MM.1S (cell line): ENCODE measurements around the gene MYLK4.

Experiments used
- DNase-seq: peaks from one replicate; pipeline ENCODE4 v3.0.0-alpha.2; 2015
- H2AFZ ChIP-seq: fragments of 300-600 bp; sonication (generic); 2 replicates; pipeline ENCODE4 v1.6.0; 2016; ENCODE audit warnings: antibody characterized with exemption, low read length
- H3F3A ChIP-seq: fragments of 300-600 bp; sonication (generic); 2 replicates; pipeline ENCODE4 v1.6.1; 2016; ENCODE audit warnings: mild to moderate bottlenecking, antibody characterized with exemption, low read length, moderate library complexity, mixed read lengths; ENCODE audit not compliant: insufficient read depth
- H3K27ac ChIP-seq: fragments of 300-600 bp; sonication (generic); 2 replicates; pipeline ENCODE4 v1.5.1; 2016; ENCODE audit warnings: mild to moderate bottlenecking, low read length
- H3K27me3 ChIP-seq: fragments of 300-600 bp; sonication (generic); replicated peaks from 2 replicates; pipeline ENCODE4 v1.6.0; 2016; ENCODE audit warnings: low read length; ENCODE audit not compliant: insufficient read depth
- H3K36me3 ChIP-seq: fragments of 300-600 bp; sonication (generic); replicated peaks from 2 replicates; pipeline ENCODE4 v1.6.1; 2016; ENCODE audit warnings: mild to moderate bottlenecking, low read length, mixed read lengths; ENCODE audit not compliant: insufficient read depth
- H3K4me1 ChIP-seq: fragments of 300-600 bp; sonication (generic); 2 replicates; pipeline ENCODE4 v1.6.1; 2016; ENCODE audit warnings: low read length, mixed read lengths
- H3K4me2 ChIP-seq: fragments of 300-600 bp; sonication (generic); 2 replicates; pipeline ENCODE4 v1.6.0; 2016; ENCODE audit warnings: low read depth, low read length
- H3K4me3 ChIP-seq: fragments of 300-600 bp; sonication (generic); 2 replicates; pipeline ENCODE4 v1.5.1; 2016; ENCODE audit warnings: low read length, mixed read lengths
- H3K79me2 ChIP-seq: fragments of 300-600 bp; sonication (generic); 2 replicates; pipeline ENCODE4 v1.6.1; 2016; ENCODE audit warnings: mixed run types, low read length, mixed read lengths
- H3K9ac ChIP-seq: fragments of 300-600 bp; sonication (generic); 2 replicates; pipeline ENCODE4 v1.6.1; 2016; ENCODE audit warnings: low read length, mixed read lengths
- H3K9me2 ChIP-seq: fragments of 300-600 bp; sonication (generic); replicated peaks from 2 replicates; pipeline ENCODE4 v1.6.1; 2016; ENCODE audit warnings: mild to moderate bottlenecking, low read length, mixed read lengths; ENCODE audit not compliant: insufficient read depth
- H3K9me3 ChIP-seq: fragments of 300-600 bp; sonication (generic); replicated peaks from 2 replicates; pipeline ENCODE4 v1.6.1; 2016; ENCODE audit warnings: mild to moderate bottlenecking, low read length, mixed read lengths; ENCODE audit not compliant: insufficient read depth
- H4K20me1 ChIP-seq: fragments of 300-600 bp; sonication (generic); 2 replicates; pipeline ENCODE4 v1.6.1; 2016; ENCODE audit warnings: mild to moderate bottlenecking, low read length, moderate library complexity, mixed read lengths; ENCODE audit not compliant: insufficient read depth
- EZH2 ChIP-seq: fragments of 300-600 bp; sonication (generic); optimal IDR thresholded peaks from 2 replicates; pipeline ENCODE3; 2017; ENCODE audit warnings: low read depth, mild to moderate bottlenecking, antibody characterized with exemption, low read length, mixed read lengths
- EZH2phosphoT487 ChIP-seq: fragments of 300-600 bp; sonication (generic); IDR thresholded peaks from 2 replicates; pipeline ENCODE4 v1.6.1; 2018; ENCODE audit warnings: antibody characterized with exemption, low read length
- TF ChIP-seq, protein P1 (sequence below): fragments of 300-600 bp; sonication (generic); IDR thresholded peaks from 2 replicates; pipeline ENCODE4 v1.5.1; 2016; ENCODE audit warnings: antibody characterized with exemption, low read length, mixed read lengths

MYLK4 gene

GRCh38 chr6:2738373-2738979 lies 12.2 kb downstream of the MYLK4 start:
- Histone ChIP-seq H2AFZ (no peak overlapping the region), H3K9me3 (no peaks in the 10 kb centered on the region), H3K36me3 (no peaks in the 10 kb centered on the region), H3K4me1 (no peaks in the 10 kb centered on the region), H3K27me3 (no peaks in the 10 kb centered on the region), H3K9ac (no peak overlapping the region), H3K79me2 (no peaks in the 10 kb centered on the region), H3K27ac (no peak overlapping the region), H3K4me2 (no peak overlapping the region), H4K20me1 (no peaks in the 10 kb centered on the region), H3F3A (no peaks in the 10 kb centered on the region), H3K4me3 (no peak overlapping the region), H3K9me2 (no peaks in the 10 kb centered on the region)
- no peak for TF ChIP-seq EZH2
- no peak for TF ChIP-seq EZH2phosphoT487
- TF ChIP-seq, protein P1, sequence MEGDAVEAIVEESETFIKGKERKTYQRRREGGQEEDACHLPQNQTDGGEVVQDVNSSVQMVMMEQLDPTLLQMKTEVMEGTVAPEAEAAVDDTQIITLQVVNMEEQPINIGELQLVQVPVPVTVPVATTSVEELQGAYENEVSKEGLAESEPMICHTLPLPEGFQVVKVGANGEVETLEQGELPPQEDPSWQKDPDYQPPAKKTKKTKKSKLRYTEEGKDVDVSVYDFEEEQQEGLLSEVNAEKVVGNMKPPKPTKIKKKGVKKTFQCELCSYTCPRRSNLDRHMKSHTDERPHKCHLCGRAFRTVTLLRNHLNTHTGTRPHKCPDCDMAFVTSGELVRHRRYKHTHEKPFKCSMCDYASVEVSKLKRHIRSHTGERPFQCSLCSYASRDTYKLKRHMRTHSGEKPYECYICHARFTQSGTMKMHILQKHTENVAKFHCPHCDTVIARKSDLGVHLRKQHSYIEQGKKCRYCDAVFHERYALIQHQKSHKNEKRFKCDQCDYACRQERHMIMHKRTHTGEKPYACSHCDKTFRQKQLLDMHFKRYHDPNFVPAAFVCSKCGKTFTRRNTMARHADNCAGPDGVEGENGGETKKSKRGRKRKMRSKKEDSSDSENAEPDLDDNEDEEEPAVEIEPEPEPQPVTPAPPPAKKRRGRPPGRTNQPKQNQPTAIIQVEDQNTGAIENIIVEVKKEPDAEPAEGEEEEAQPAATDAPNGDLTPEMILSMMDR = peak; percentile 58
- DNase-seq = peak; percentile 19

GRCh38 chr6:2737885-2738284 lies 12.8 kb downstream of the MYLK4 start:
- Histone ChIP-seq H3K4me3 (no peak overlapping the region), H3K4me2 (no peak overlapping the region), H3K79me2 (no peaks in the 10 kb centered on the region)

GRCh38 chr6:2734488-2735166 lies 16.1 kb downstream of the MYLK4 start:
- H3F3A ChIP-seq = no peaks in the 10 kb centered on the region
- H3K36me3 ChIP-seq = no peaks in the 10 kb centered on the region
- no peaks in the 10 kb centered on the region for H3K27me3 ChIP-seq
- no peak overlapping the region for H3K4me3 ChIP-seq
- H3K27ac ChIP-seq = no peak overlapping the region
- no peaks in the 10 kb centered on the region for H3K4me1 ChIP-seq
- H3K9ac ChIP-seq = no peak overlapping the region
- no peaks in the 10 kb centered on the region for H3K9me3 ChIP-seq
- no peaks in the 10 kb centered on the region for H4K20me1 ChIP-seq
- H2AFZ ChIP-seq = no peak overlapping the region
- H3K4me2 ChIP-seq = no peak overlapping the region
- TF ChIP-seq, protein P1 = no peak
- TF ChIP-seq EZH2phosphoT487 (no peak), EZH2 (no peak)
- H3K9me2 ChIP-seq = no peaks in the 10 kb centered on the region
- H3K79me2 ChIP-seq = no peaks in the 10 kb centered on the region
- no peak for DNase-seq

More at GRCh38 chr6:2737885-2738284, 12.8 kb downstream of the MYLK4 start:
- Histone ChIP-seq H3K27ac (no peak overlapping the region), H3K27me3 (no peaks in the 10 kb centered on the region), H3K9me3 (no peaks in the 10 kb centered on the region), H3K4me1 (no peaks in the 10 kb centered on the region), H3K9ac (no peak overlapping the region), H3K9me2 (no peaks in the 10 kb centered on the region), H4K20me1 (no peaks in the 10 kb centered on the region), H3K36me3 (no peaks in the 10 kb centered on the region), H3F3A (no peaks in the 10 kb centered on the region), H2AFZ (no peak overlapping the region)
- TF ChIP-seq EZH2phosphoT487 = no peak
- TF ChIP-seq, protein P1 = no peak
- TF ChIP-seq EZH2 = no peak
- DNase-seq = no peak
